DOHH2 (cell line): Measurements from ENCODE around the gene IGF1R.

Source experiments
- CTCF ChIP-seq: fragments of 200-600 bp; sonication (generic); IDR thresholded peaks from one replicate; pipeline ENCODE4 v1.5.1; 2014; ENCODE audit warnings: antibody characterized with exemption, mild to moderate bottlenecking, low read depth, low read length; ENCODE audit not compliant: poor library complexity, severe bottlenecking
- EZH2phosphoT487 ChIP-seq: fragments of 200-600 bp; sonication (generic); IDR thresholded peaks from 2 replicates; pipeline ENCODE4 v1.6.1; 2017; ENCODE audit warnings: borderline replicate concordance, mild to moderate bottlenecking, antibody characterized with exemption, low read length, moderate library complexity, mixed read lengths

GRCh38 chr15:98924401-98925049, 276.2 kb downstream of the IGF1R start:
- no peak for TF ChIP-seq EZH2phosphoT487
- no peak for TF ChIP-seq CTCF
